ENCODE data around the gene UBE2V1.
A peak's percentile ranks its signal among the peaks of the same experiment; 100 is the strongest.

UBE2V1 gene

DNA sequence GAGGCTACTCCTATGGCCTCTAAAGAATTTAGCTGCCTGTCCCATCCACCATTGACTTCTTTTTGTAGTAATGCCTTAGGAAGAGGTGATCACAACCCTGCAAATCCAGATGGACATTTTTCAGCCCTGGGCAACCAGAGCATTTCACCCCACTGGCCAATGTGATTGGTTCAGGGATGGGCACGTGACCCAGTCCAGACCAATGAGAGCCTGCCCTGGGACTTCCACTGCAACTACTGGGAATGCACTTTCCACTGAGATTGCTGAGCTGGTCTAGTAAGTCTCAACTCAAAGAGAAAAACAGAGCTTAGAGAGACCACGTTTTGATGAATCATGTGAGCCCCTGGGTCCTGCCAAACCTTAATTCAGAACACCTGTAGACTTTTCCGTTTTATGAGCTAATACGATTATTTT is 8.9 kb upstream of the UBE2V1 start:
- Histone ChIP-seq H3K4me3 (ENCODE audit: insufficient read length, low read depth) (no peak overlapping the region), H3K27me3 (ENCODE audit: insufficient read depth, insufficient read length) (no peaks in the 10 kb centered on the region), H3K4me1 (ENCODE audit: insufficient read depth, insufficient read length) (no peaks in the 10 kb centered on the region), H3K9me3 (ENCODE audit: insufficient read depth, low read length) (no peaks in the 10 kb centered on the region), H3K36me3 (ENCODE audit: insufficient read depth, insufficient read length, low read length) (peaks cover 40% of the 10 kb centered on the region), H3K9ac (ENCODE audit: insufficient read length, low read depth) (no peak overlapping the region)
- TF ChIP-seq SUZ12 (IDR thresholded peaks at IDR 0.05; ENCODE audit: extremely low read depth, insufficient read depth, insufficient read length), result no peak
- no peak for TF ChIP-seq YY1 (IDR thresholded peaks at IDR 0.05; ENCODE audit: insufficient read depth, insufficient read length)
- no peak for TF ChIP-seq ZNF274 (IDR thresholded peaks at IDR 0.05; ENCODE audit: low read depth, low read length)
- DNase-seq (ENCODE audit: low read depth, low spot score), result no peak

DNA sequence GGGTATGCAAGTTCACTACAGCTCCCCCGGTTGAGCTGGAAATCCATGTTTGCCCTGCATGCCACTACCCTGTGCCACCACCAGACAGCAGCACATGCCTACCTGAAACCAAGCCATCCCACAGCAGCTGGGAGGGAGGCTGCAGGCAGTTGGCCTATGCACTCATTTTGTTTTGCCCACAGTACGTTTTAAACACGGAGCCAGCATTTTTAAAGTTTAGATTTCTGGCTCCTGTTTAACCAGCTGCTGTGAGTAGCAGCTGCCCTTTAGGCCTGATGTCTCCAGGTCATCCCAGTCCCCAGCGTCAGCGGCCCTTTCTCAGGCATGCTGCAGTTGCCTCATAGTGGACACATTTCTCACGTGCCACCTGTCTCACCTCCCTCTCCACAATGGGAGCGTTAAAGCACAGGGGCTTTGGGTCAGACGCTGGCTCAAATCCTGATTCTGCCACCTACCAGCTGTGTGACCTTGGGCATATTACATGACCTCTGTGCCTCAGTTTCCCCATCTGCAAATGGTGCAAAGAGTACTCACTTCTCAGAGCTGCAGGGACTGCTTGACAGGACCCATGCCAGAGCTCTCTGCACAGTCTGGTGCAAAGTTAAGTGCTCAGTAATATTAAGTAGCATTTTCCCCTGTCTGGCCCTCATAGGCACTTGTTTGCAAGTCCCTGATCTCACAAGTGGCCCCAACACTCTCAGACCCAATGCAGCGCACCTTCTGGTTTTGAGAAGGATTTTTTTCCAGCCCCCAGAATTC is 8.2 kb upstream of the UBE2V1 start:
- H3K4me3 ChIP-seq (ENCODE audit: insufficient read length, low read depth), result no peak overlapping the region
- no peak for TF ChIP-seq YY1 (IDR thresholded peaks at IDR 0.05; ENCODE audit: insufficient read depth, insufficient read length)
- no peak for TF ChIP-seq SUZ12 (IDR thresholded peaks at IDR 0.05; ENCODE audit: extremely low read depth, insufficient read depth, insufficient read length)
- no peak for TF ChIP-seq ZNF274 (IDR thresholded peaks at IDR 0.05; ENCODE audit: low read depth, low read length)
- H3K4me1 ChIP-seq (ENCODE audit: insufficient read depth, insufficient read length), result no peaks in the 10 kb centered on the region
- H3K36me3 ChIP-seq (ENCODE audit: insufficient read depth, insufficient read length, low read length), result peaks cover 33% of the 10 kb centered on the region
- no peak for DNase-seq (ENCODE audit: low read depth, low spot score)
- peak overlapping the region; percentile 22 for H3K9ac ChIP-seq (ENCODE audit: insufficient read length, low read depth)
- no peaks in the 10 kb centered on the region for H3K27me3 ChIP-seq (ENCODE audit: insufficient read depth, insufficient read length)
- no peaks in the 10 kb centered on the region for H3K9me3 ChIP-seq (ENCODE audit: insufficient read depth, low read length)

DNA sequence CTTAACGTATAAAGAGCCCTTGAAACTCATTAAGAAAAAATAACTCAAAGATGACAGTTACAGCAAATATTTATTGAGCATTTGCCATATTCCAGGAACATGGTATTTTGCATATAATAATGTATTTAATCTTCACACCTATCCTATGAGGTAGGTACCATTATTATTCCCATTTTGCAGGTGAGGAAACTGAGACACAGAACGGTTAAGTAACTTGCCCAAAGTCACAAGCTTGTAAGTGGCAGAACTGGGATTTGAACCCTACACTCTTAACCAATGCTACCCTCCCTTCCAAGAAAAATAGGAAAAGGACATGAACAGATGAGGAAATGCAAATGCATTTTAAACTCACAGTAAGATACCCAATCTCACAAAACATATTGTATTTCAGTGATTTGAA is 5.3 kb upstream of the UBE2V1 start:
- Histone ChIP-seq H3K36me3 (ENCODE audit: insufficient read depth, insufficient read length, low read length) (peaks cover 8% of the 10 kb centered on the region), H3K27me3 (ENCODE audit: insufficient read depth, insufficient read length) (no peaks in the 10 kb centered on the region), H3K9ac (ENCODE audit: insufficient read length, low read depth) (no peak overlapping the region), H3K4me3 (ENCODE audit: insufficient read length, low read depth) (no peak overlapping the region), H3K9me3 (ENCODE audit: insufficient read depth, low read length) (no peaks in the 10 kb centered on the region), H3K4me1 (ENCODE audit: insufficient read depth, insufficient read length) (peaks cover 8% of the 10 kb centered on the region)
- no peak for DNase-seq (ENCODE audit: low read depth, low spot score)
- no peak for TF ChIP-seq YY1 (IDR thresholded peaks at IDR 0.05; ENCODE audit: insufficient read depth, insufficient read length)
- TF ChIP-seq SUZ12 (IDR thresholded peaks at IDR 0.05; ENCODE audit: extremely low read depth, insufficient read depth, insufficient read length), result no peak
- no peak for TF ChIP-seq ZNF274 (IDR thresholded peaks at IDR 0.05; ENCODE audit: low read depth, low read length)

DNA sequence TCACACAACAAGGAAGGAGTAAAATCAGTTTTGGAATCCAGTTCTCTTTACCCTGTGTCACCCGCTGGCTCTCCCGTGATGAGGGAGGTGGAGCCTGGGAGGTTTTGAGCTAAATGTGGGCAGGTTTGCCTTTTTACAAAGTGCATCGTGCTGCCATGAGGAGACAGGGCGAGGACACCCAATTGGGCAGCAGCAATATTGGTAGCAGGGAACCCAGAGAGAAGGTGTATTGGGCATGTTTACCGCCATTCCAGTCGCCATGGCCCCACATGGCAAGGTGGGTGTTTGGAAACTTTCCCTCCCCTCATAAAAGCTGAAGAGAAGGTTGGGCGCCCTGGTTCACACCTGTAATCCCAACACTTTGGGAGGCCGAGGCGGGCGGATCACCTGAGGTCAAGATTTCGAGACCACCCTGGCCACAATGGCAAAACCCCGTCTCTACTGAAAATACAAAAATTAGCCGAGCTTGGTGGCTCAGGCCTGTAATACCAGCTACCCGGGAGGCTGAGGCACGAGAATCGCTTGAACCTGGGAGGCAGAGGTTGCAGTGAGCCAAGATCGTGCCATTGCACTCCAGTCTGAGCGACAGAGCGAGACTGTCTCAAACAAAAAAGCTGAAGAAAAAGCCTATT is 3.5 kb upstream of the UBE2V1 start:
- TF ChIP-seq YY1 (IDR thresholded peaks at IDR 0.05; ENCODE audit: insufficient read depth, insufficient read length) (no peak), ZNF274 (IDR thresholded peaks at IDR 0.05; ENCODE audit: low read depth, low read length) (no peak), SUZ12 (IDR thresholded peaks at IDR 0.05; ENCODE audit: extremely low read depth, insufficient read depth, insufficient read length) (no peak)
- Histone ChIP-seq H3K9ac (ENCODE audit: insufficient read length, low read depth) (peak overlapping the region; percentile 26), H3K9me3 (ENCODE audit: insufficient read depth, low read length) (no peaks in the 10 kb centered on the region), H3K36me3 (ENCODE audit: insufficient read depth, insufficient read length, low read length) (peaks cover 1% of the 10 kb centered on the region), H3K4me1 (ENCODE audit: insufficient read depth, insufficient read length) (peaks cover 8% of the 10 kb centered on the region), H3K27me3 (ENCODE audit: insufficient read depth, insufficient read length) (no peaks in the 10 kb centered on the region), H3K4me3 (ENCODE audit: insufficient read length, low read depth) (peak overlapping the region; percentile 18)
- no peak for DNase-seq (ENCODE audit: low read depth, low spot score)

DNA sequence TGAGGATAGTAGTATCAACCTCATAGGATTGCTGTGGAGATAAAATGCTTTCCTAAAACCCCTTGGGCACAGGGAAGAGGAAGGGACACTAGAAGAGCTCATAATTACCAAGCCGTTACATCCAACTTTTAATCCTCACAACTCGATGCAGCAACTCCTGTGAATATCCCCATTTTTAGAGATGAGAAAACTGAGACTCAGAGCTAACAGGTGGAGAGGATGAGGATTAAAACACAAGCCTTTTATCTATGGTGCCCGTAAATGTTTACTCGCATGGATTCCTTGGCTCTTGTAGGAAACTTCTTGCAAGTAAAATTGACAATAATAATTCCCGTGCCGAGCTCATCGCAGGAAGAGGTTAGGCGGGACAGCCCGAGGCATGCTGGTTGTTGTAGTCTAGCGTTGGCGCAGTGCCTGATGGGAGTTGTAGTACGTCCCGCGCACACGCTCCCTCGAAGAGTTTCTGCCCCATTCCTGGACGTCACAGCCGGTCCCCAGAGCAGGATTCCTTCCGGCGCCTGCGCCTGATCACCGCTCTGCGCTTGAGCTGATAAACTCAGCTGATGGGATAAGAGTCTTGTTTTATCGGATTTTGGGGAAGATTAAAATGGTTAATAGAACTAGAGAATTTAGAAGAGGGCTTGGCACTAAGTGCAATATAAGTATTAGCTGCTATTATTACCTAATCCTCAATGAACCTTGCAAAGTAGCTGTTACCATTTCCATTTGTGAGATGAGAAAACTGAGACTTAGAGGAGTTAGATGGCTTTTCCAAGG is 2.8 kb upstream of the UBE2V1 start:
- peaks cover 8% of the 10 kb centered on the region for H3K36me3 ChIP-seq (ENCODE audit: insufficient read depth, insufficient read length, low read length)
- peak; percentile 95 for DNase-seq (ENCODE audit: low read depth, low spot score)
- no peak for TF ChIP-seq YY1 (IDR thresholded peaks at IDR 0.05; ENCODE audit: insufficient read depth, insufficient read length)

DNA sequence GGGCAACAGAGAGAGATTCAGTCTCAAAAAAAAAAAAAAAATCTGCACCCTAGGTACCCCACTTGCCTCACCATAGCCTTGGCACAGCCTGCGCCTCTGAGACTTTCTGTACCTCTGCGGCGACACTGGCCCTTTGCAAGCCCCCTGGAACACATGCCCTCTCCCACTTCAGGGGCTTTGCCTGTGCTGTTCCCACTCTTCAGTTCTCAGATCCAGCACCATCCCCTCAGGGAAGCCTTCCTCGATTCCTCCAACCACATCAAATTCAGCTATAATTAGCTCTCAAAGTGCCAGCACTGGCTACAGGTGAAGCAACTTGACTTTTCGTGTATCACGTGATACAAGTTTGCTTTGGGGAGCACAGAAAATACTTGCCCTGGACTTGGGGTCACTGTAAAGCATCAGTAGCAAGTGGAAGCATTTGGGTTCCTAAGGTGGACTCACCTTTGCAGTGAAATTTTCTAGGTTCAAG is 2.1 kb upstream of the UBE2V1 start:
- DNase-seq (ENCODE audit: low read depth, low spot score), result no peak
- Histone ChIP-seq H3K4me1 (ENCODE audit: insufficient read depth, insufficient read length) (peaks cover 12% of the 10 kb centered on the region), H3K36me3 (ENCODE audit: insufficient read depth, insufficient read length, low read length) (peaks cover 15% of the 10 kb centered on the region), H3K27me3 (ENCODE audit: insufficient read depth, insufficient read length) (no peaks in the 10 kb centered on the region), H3K9me3 (ENCODE audit: insufficient read depth, low read length) (no peaks in the 10 kb centered on the region), H3K9ac (ENCODE audit: insufficient read length, low read depth) (peak overlapping the region; percentile 73), H3K4me3 (ENCODE audit: insufficient read length, low read depth) (peak overlapping the region; percentile 55)
- no peak for TF ChIP-seq SUZ12 (IDR thresholded peaks at IDR 0.05; ENCODE audit: extremely low read depth, insufficient read depth, insufficient read length)
- no peak for TF ChIP-seq ZNF274 (IDR thresholded peaks at IDR 0.05; ENCODE audit: low read depth, low read length)
- TF ChIP-seq YY1 (IDR thresholded peaks at IDR 0.05; ENCODE audit: insufficient read depth, insufficient read length), result no peak

More for the DNA sequence above, 2.8 kb upstream of the UBE2V1 start:
- H3K4me1 ChIP-seq (ENCODE audit: insufficient read depth, insufficient read length), result peaks cover 9% of the 10 kb centered on the region
- H3K9ac ChIP-seq (ENCODE audit: insufficient read length, low read depth), result peak overlapping the region; percentile 73
- no peaks in the 10 kb centered on the region for H3K27me3 ChIP-seq (ENCODE audit: insufficient read depth, insufficient read length)
- peak overlapping the region; percentile 55 for H3K4me3 ChIP-seq (ENCODE audit: insufficient read length, low read depth)
- H3K9me3 ChIP-seq (ENCODE audit: insufficient read depth, low read length), result no peaks in the 10 kb centered on the region

Measured in NT2/D1 (cell line).